GM23338 (cell line): Measurements from ENCODE around the gene ST6GALNAC6. TPM values are rescaled to one million over a fixed set of nuclear protein-coding genes. Genes with fewer than 3 reads are reported as not detected.

ENCODE experiments used
- ATAC-seq: fragments of 200-7000 bp; cut with Tn5 transposase; 3 replicates; pipeline ENCODE4 v1.9.1; 2020
- DNase-seq: peaks from one replicate; pipeline ENCODE4 v3.0.0-alpha.2; 2015; ENCODE audit warnings: low spot score
- H2AFZ ChIP-seq: fragments of 200-600 bp; sonication (generic); 2 replicates; pipeline ENCODE4 v1.8.0; 2016; ENCODE audit warnings: antibody characterized with exemption, mild to moderate bottlenecking, moderate library complexity
- H3F3A ChIP-seq: fragments of 200-600 bp; sonication (generic); replicated peaks from 2 replicates; pipeline ENCODE4 v1.8.0; 2017; ENCODE audit warnings: antibody characterized with exemption, mixed run types, low read depth
- H3K27ac ChIP-seq: fragments of 200-600 bp; sonication (generic); 2 replicates; pipeline ENCODE4 v1.6.1; 2016; ENCODE audit warnings: low read depth
- H3K27me3 ChIP-seq: fragments of 200-600 bp; sonication (generic); 2 replicates; pipeline ENCODE4 v1.8.0; 2016; ENCODE audit warnings: mild to moderate bottlenecking, mixed run types, moderate library complexity; ENCODE audit not compliant: insufficient read depth
- H3K36me3 ChIP-seq: fragments of 200-600 bp; sonication (generic); 2 replicates; pipeline ENCODE4 v1.8.0; 2016; ENCODE audit warnings: mild to moderate bottlenecking; ENCODE audit not compliant: insufficient read depth
- H3K4me1 ChIP-seq: fragments of 200-600 bp; sonication (generic); 2 replicates; pipeline ENCODE4 v1.8.0; 2016; ENCODE audit warnings: mild to moderate bottlenecking, moderate library complexity; ENCODE audit not compliant: insufficient read depth
- H3K4me2 ChIP-seq: fragments of 200-600 bp; sonication (generic); 2 replicates; pipeline ENCODE4 v1.7.1; 2017; ENCODE audit warnings: mixed run types
- H3K4me3 ChIP-seq: fragments of 200-600 bp; sonication (generic); 2 replicates; pipeline ENCODE4 v1.6.1; 2016; ENCODE audit warnings: mixed run types
- H3K79me2 ChIP-seq: fragments of 200-600 bp; sonication (generic); replicated peaks from 2 replicates; pipeline ENCODE4 v1.8.0; 2017; ENCODE audit warnings: mild to moderate bottlenecking; ENCODE audit not compliant: insufficient read depth
- H3K9me2 ChIP-seq: fragments of 200-600 bp; sonication (generic); 2 replicates; pipeline ENCODE4 v1.8.0; 2017; ENCODE audit not compliant: insufficient read depth
- H4K20me1 ChIP-seq: fragments of 200-600 bp; sonication (generic); replicated peaks from 2 replicates; pipeline ENCODE4 v1.8.0; 2017; ENCODE audit warnings: mild to moderate bottlenecking; ENCODE audit not compliant: insufficient read depth
- H3K27ac Mint-ChIP-seq: 2 replicates; pipeline ENCODE4 v1.8.0; 2020; ENCODE audit warnings: inconsistent platforms, mild to moderate bottlenecking, moderate library complexity, mixed read lengths
- H3K27me3 Mint-ChIP-seq: 3 replicates; pipeline ENCODE4 v1.8.0; 2022; ENCODE audit warnings: low read depth, mild to moderate bottlenecking, moderate library complexity, mixed read lengths, inconsistent platforms; ENCODE audit not compliant: insufficient read depth, poor library complexity
- H3K36me3 Mint-ChIP-seq: 3 replicates; pipeline ENCODE4 v1.8.0; 2021; ENCODE audit warnings: low read depth, mild to moderate bottlenecking, inconsistent platforms, moderate library complexity, mixed read lengths
- H3K4me1 Mint-ChIP-seq: 3 replicates; pipeline ENCODE4 v1.8.0; 2020; ENCODE audit warnings: mild to moderate bottlenecking, inconsistent platforms, mixed read lengths
- H3K4me3 Mint-ChIP-seq: 3 replicates; pipeline ENCODE4 v1.8.0; 2021; ENCODE audit warnings: moderate library complexity, mild to moderate bottlenecking, inconsistent platforms, mixed read lengths
- H3K9me3 Mint-ChIP-seq: 3 replicates; pipeline ENCODE4 v1.8.0; 2020; ENCODE audit warnings: moderate library complexity, mild to moderate bottlenecking, inconsistent platforms, mixed read lengths
- CREB1 ChIP-seq: fragments of 250-450 bp; sonication (Bioruptor Pico); IDR thresholded peaks from 2 replicates; pipeline ENCODE4 v1.5.0; 2020; ENCODE audit warnings: low read depth, mild to moderate bottlenecking, moderate library complexity
- CTCF ChIP-seq, 2 experiments: fragments of 200-600 bp in 1 of 2; sonication (generic) in 1 of 2; conservative IDR thresholded peaks; 2 replicates each; pipeline versions ENCODE4 v1.5.1 to v1.6.1; 2016 to 2017; ENCODE audit warnings: antibody characterized with exemption in 2 of 2, low read depth in 2 of 2, mild to moderate bottlenecking in 2 of 2, moderate library complexity in 1 of 2
- EZH2 ChIP-seq: fragments of 200-600 bp; sonication (generic); IDR thresholded peaks from one replicate; pipeline ENCODE4 v1.8.0; 2017; ENCODE audit warnings: antibody characterized with exemption, mild to moderate bottlenecking, low read depth; ENCODE audit not compliant: unreplicated experiment
- EZH2phosphoT487 ChIP-seq: fragments of 200-600 bp; sonication (generic); IDR thresholded peaks from one replicate; pipeline ENCODE4 v1.8.1; 2018; ENCODE audit warnings: antibody characterized with exemption; ENCODE audit not compliant: unreplicated experiment
- JUNB ChIP-seq: IDR thresholded peaks from one replicate; pipeline ENCODE4 v1.6.1; 2016; ENCODE audit warnings: antibody characterized with exemption; ENCODE audit not compliant: unreplicated experiment
- NANOG ChIP-seq: IDR thresholded peaks from 2 replicates; pipeline ENCODE4 v1.6.1; 2016; ENCODE audit warnings: antibody characterized with exemption, borderline replicate concordance
- POLR2AphosphoS5 ChIP-seq: IDR thresholded peaks from 2 replicates; pipeline ENCODE4 v1.6.1; 2016; ENCODE audit warnings: antibody characterized with exemption, low read depth
- STAT1 ChIP-seq: IDR thresholded peaks from one replicate; pipeline ENCODE4 v1.6.1; 2016; ENCODE audit warnings: antibody characterized with exemption; ENCODE audit not compliant: unreplicated experiment
- ZNF114 ChIP-seq: fragments of 250-450 bp; sonication (Bioruptor Pico); IDR thresholded peaks from 2 replicates; pipeline ENCODE4 v1.5.0; 2020; ENCODE audit warnings: mild to moderate bottlenecking, moderate library complexity
- ZNF331 ChIP-seq: fragments of 250-450 bp; sonication (Bioruptor Pico); IDR thresholded peaks from 2 replicates; pipeline ENCODE4 v1.5.0; 2020; ENCODE audit warnings: low read depth, mild to moderate bottlenecking, moderate library complexity
- polyA plus RNA-seq: library from polyadenylated mRNA; unstranded; fragments of >200 nt; fragmentation: Nextera tagmentation; extraction: Ambion mirVana; gene quantifications from 2 replicates; pipeline ENCODE4 v1.2.1, GENCODE V29; 2016
- total RNA-seq: library from RNA; depleted of rRNA; stranded (reverse); fragments of >200 nt; shearing (Covaris generic); gene quantifications from 2 replicates; pipeline ENCODE4 v1.2.3, GENCODE V29; 2014
- TF ChIP-seq, protein P1 (sequence below): IDR thresholded peaks from one replicate; pipeline ENCODE4 v1.6.1; 2018; ENCODE audit warnings: antibody characterized with exemption; ENCODE audit not compliant: unreplicated experiment
- TF ChIP-seq, protein P2 (sequence below): IDR thresholded peaks from 2 replicates; pipeline ENCODE4 v1.6.1; 2016; ENCODE audit warnings: antibody characterized with exemption
- TF ChIP-seq, protein P3 (sequence below): fragments of 250-450 bp; sonication (Bioruptor Pico); IDR thresholded peaks from 2 replicates; pipeline ENCODE4 v1.5.0; 2020; ENCODE audit warnings: mild to moderate bottlenecking, moderate library complexity

The ST6GALNAC6 gene
- total and polyA plus RNA-seq, 2 experiments from 2014 or later = 20.7 to 39.2 TPM

DNA sequence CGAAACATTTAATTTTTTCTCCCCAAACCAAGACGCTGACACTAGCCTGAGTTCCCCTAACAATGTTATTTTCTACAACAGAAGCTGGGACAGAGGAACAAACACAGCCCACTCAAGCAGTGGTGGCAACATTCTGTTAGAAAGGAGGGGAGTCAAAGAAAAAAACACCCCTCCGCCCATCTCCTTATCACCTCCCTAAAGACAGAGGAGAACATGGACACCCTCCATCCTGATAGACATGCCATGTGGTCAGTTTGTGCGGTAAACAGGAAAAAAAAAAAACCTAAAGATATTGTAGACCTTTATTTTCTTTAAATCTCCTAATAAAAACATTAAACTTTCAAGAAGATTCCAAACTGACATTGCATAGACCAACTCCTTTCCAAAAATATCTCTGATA, 41.2 kb upstream of the ST6GALNAC6 start:
- no peak overlapping the region for H3K4me2 ChIP-seq
- H3K27me3 Mint-ChIP-seq = peaks cover 36% of the 10 kb centered on the region
- peak overlapping the region; percentile 13; the same call in 1 of the 2 replicates for H3K27ac Mint-ChIP-seq
- H3K9me3 Mint-ChIP-seq = no peaks in the 10 kb centered on the region; the same call in 1 of the 3 replicates
- ATAC-seq = no peak
- no peak overlapping the region for H3K4me3 ChIP-seq
- 0 out of 2 replicates have a peak overlapping the region, but pooled peaks have one; percentile 19 for H3K27ac ChIP-seq
- H3K36me3 ChIP-seq = no peaks in the 10 kb centered on the region
- H3K36me3 Mint-ChIP-seq = peaks cover 36% of the 10 kb centered on the region
- H2AFZ ChIP-seq = no peak overlapping the region
- peaks cover 32% of the 10 kb centered on the region for H3K4me1 ChIP-seq
- no peaks in the 10 kb centered on the region for H3K27me3 ChIP-seq
- no peak overlapping the region; the same call in 2 of the 3 replicates for H3K4me3 Mint-ChIP-seq
- DNase-seq = no peak
- H3F3A ChIP-seq = peaks cover 24% of the 10 kb centered on the region
- H3K4me1 Mint-ChIP-seq = peaks cover 56% of the 10 kb centered on the region
- peaks cover 7% of the 10 kb centered on the region for H3K79me2 ChIP-seq
- TF ChIP-seq EZH2phosphoT487 (no peak), NANOG (no peak), CTCF (conservative IDR thresholded peaks at IDR 0.05; ENCODE audit: low read depth in 2 of 2) (no peak), POLR2AphosphoS5 (no peak), EZH2 (no peak), CREB1 (CRISPR knock-in tag) (no peak), ZNF114 (no peak), JUNB (no peak), STAT1 (no peak), ZNF331 (CRISPR knock-in tag) (no peak)
- TF ChIP-seq, protein P1, sequence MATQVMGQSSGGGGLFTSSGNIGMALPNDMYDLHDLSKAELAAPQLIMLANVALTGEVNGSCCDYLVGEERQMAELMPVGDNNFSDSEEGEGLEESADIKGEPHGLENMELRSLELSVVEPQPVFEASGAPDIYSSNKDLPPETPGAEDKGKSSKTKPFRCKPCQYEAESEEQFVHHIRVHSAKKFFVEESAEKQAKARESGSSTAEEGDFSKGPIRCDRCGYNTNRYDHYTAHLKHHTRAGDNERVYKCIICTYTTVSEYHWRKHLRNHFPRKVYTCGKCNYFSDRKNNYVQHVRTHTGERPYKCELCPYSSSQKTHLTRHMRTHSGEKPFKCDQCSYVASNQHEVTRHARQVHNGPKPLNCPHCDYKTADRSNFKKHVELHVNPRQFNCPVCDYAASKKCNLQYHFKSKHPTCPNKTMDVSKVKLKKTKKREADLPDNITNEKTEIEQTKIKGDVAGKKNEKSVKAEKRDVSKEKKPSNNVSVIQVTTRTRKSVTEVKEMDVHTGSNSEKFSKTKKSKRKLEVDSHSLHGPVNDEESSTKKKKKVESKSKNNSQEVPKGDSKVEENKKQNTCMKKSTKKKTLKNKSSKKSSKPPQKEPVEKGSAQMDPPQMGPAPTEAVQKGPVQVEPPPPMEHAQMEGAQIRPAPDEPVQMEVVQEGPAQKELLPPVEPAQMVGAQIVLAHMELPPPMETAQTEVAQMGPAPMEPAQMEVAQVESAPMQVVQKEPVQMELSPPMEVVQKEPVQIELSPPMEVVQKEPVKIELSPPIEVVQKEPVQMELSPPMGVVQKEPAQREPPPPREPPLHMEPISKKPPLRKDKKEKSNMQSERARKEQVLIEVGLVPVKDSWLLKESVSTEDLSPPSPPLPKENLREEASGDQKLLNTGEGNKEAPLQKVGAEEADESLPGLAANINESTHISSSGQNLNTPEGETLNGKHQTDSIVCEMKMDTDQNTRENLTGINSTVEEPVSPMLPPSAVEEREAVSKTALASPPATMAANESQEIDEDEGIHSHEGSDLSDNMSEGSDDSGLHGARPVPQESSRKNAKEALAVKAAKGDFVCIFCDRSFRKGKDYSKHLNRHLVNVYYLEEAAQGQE = no peak
- TF ChIP-seq, protein P2, sequence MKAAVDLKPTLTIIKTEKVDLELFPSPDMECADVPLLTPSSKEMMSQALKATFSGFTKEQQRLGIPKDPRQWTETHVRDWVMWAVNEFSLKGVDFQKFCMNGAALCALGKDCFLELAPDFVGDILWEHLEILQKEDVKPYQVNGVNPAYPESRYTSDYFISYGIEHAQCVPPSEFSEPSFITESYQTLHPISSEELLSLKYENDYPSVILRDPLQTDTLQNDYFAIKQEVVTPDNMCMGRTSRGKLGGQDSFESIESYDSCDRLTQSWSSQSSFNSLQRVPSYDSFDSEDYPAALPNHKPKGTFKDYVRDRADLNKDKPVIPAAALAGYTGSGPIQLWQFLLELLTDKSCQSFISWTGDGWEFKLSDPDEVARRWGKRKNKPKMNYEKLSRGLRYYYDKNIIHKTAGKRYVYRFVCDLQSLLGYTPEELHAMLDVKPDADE = no peak
- TF ChIP-seq, protein P3, sequence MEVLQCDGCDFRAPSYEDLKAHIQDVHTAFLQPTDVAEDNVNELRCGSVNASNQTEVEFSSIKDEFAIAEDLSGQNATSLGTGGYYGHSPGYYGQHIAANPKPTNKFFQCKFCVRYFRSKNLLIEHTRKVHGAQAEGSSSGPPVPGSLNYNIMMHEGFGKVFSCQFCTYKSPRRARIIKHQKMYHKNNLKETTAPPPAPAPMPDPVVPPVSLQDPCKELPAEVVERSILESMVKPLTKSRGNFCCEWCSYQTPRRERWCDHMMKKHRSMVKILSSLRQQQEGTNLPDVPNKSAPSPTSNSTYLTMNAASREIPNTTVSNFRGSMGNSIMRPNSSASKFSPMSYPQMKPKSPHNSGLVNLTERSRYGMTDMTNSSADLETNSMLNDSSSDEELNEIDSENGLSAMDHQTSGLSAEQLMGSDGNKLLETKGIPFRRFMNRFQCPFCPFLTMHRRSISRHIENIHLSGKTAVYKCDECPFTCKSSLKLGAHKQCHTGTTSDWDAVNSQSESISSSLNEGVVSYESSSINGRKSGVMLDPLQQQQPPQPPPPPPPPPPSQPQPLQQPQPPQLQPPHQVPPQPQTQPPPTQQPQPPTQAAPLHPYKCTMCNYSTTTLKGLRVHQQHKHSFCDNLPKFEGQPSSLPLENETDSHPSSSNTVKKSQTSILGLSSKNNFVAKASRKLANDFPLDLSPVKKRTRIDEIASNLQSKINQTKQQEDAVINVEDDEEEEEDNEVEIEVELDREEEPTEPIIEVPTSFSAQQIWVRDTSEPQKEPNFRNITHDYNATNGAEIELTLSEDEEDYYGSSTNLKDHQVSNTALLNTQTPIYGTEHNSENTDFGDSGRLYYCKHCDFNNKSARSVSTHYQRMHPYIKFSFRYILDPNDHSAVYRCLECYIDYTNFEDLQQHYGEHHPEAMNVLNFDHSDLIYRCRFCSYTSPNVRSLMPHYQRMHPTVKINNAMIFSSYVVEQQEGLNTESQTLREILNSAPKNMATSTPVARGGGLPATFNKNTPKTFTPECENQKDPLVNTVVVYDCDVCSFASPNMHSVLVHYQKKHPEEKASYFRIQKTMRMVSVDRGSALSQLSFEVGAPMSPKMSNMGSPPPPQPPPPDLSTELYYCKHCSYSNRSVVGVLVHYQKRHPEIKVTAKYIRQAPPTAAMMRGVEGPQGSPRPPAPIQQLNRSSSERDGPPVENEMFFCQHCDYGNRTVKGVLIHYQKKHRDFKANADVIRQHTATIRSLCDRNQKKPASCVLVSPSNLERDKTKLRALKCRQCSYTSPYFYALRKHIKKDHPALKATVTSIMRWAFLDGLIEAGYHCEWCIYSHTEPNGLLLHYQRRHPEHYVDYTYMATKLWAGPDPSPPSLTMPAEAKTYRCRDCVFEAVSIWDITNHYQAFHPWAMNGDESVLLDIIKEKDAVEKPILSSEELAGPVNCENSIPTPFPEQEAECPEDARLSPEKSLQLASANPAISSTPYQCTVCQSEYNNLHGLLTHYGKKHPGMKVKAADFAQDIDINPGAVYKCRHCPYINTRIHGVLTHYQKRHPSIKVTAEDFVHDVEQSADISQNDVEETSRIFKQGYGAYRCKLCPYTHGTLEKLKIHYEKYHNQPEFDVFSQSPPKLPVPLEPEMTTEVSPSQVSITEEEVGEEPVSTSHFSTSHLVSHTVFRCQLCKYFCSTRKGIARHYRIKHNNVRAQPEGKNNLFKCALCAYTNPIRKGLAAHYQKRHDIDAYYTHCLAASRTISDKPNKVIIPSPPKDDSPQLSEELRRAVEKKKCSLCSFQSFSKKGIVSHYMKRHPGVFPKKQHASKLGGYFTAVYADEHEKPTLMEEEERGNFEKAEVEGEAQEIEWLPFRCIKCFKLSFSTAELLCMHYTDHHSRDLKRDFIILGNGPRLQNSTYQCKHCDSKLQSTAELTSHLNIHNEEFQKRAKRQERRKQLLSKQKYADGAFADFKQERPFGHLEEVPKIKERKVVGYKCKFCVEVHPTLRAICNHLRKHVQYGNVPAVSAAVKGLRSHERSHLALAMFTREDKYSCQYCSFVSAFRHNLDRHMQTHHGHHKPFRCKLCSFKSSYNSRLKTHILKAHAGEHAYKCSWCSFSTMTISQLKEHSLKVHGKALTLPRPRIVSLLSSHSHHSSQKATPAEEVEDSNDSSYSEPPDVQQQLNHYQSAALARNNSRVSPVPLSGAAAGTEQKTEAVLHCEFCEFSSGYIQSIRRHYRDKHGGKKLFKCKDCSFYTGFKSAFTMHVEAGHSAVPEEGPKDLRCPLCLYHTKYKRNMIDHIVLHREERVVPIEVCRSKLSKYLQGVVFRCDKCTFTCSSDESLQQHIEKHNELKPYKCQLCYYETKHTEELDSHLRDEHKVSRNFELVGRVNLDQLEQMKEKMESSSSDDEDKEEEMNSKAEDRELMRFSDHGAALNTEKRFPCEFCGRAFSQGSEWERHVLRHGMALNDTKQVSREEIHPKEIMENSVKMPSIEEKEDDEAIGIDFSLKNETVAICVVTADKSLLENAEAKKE (CRISPR knock-in tag) = no peak
- no peaks in the 10 kb centered on the region; the same call in 1 of the 2 replicates for H4K20me1 ChIP-seq
- no peaks in the 10 kb centered on the region for H3K9me2 ChIP-seq
